GM12872 (cell line): ENCODE measurements around the gene SALL1.

Experiments used
- TF ChIP-seq, protein P1 (sequence below): IDR thresholded peaks from 3 replicates; pipeline ENCODE4 v1.5.1; 2011; ENCODE audit warnings: low read depth, mild to moderate bottlenecking, low read length, moderate library complexity; ENCODE audit not compliant: insufficient read depth

Gene SALL1

DNA sequence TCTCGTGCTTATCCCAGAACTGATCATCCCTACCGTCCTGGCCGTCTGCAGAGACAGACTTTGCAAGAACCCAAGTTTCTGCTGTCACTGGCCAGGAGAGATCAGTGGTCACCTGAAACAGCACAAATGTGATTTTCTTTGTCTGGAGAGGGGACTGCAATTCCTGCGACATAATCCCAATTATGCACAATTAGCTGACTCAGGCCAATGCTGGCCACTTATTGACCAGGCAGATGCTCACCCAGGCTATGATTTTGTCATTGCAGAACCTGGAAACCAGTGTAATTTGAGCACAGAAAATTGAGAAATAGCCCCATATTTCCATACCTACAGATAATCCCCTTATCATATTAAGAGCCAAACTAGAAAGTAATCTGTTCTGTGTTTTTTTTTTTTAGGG lies 34.7 kb downstream of the SALL1 start:
- TF ChIP-seq, protein P1, sequence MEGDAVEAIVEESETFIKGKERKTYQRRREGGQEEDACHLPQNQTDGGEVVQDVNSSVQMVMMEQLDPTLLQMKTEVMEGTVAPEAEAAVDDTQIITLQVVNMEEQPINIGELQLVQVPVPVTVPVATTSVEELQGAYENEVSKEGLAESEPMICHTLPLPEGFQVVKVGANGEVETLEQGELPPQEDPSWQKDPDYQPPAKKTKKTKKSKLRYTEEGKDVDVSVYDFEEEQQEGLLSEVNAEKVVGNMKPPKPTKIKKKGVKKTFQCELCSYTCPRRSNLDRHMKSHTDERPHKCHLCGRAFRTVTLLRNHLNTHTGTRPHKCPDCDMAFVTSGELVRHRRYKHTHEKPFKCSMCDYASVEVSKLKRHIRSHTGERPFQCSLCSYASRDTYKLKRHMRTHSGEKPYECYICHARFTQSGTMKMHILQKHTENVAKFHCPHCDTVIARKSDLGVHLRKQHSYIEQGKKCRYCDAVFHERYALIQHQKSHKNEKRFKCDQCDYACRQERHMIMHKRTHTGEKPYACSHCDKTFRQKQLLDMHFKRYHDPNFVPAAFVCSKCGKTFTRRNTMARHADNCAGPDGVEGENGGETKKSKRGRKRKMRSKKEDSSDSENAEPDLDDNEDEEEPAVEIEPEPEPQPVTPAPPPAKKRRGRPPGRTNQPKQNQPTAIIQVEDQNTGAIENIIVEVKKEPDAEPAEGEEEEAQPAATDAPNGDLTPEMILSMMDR = no peak

DNA sequence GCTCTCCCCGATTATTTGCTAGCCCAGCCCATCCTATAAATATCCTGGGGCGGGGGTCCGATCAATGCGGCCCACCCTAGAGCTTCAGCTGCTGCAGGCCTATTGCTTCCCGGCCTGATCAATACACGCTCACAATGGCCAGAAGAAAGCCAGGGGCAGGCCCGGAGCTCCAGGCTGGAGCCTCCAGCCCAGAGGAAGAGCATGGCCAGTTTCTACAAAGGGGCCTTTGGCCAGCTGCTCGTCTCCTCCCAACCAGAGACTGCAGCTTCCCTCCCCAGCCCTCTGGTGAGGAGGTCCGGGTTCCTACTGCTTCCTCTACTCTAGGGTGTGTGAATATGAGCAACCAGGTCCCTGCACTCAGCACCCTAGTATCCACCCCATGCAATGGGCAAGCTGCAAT lies 36.7 kb downstream of the SALL1 start:
- TF ChIP-seq, protein P1 = no peak

DNA sequence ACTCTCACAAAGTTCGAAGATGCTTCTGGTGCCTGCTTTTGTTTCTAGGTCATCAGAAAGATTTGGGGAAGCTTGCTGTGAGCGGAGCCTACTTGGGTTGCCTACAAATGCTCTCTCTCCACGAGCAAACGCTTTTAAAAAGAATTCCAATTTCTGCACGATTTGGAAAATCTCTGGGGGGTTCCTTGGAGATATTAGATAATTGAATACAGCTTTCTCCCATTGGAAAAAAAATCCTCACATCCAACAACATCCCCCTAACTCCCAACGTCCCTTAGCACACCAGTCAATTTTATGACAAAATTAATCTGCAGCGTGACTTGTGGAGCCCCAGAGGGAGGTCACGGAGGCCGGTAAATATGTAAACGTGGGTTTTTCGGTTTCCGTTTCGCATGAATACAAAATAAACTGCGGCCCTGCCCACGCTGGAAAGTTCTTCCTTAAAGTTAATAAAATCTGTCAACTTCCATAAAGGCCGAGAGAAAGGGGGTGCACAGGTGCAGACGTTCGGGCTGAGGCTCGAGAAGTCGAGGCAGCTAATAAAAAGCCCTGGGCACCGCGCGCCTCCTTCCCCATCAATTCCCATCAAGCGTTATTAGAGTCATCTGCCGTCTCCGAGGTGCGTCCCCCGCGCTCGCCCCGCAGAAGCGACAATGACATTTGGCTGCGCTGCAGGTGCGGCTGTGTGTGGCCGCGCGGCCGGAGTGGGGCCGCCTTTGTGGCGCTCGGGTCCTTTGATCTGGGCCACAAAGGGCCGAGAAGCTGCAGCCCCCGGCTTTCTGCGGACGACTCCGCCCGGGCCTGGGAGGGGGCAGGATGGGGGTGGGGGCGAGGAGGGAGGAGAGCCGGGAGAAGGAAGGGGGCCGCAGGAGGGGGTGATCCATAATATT lies 37.6 kb downstream of the SALL1 start:
- TF ChIP-seq, protein P1 = no peak

DNA sequence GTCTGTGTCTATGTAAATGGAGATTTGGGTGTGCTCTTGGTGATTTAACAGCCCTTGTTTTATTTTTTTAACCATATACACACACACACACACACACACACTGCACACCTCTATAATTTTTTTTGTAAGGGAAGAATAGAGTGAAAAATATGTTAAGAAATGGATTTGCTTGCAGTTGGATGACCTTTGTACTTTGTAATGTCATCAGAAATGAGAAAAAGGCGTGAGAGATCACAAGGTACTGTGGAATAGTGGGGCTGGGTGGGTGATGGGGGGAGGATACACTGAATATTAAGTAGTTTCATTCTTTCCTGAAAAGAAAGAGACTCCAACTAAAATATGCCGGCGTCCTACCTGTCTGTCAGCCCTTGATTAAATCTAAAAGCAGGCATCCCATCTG lies 38.7 kb downstream of the SALL1 start:
- TF ChIP-seq, protein P1 = no peak

DNA sequence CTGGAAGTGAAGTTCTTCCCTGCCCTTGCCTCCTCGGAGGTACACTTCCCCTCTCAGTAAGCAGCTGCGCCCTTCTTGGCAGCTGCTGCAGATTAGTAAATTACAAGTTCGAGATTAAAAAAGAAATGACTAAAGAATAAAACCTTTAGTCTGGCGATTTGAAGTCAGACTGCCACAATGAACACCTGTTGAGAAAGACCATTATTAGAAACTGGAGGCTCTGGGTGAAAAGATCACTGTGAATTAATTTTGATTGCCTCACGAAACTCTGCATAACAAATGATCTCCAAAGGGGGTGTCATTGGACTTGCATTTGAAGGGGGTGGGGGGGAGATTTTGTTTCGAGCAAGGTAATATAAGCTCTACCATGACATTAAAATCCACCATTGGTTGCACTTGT lies 39.3 kb downstream of the SALL1 start:
- TF ChIP-seq, protein P1 = no peak

DNA sequence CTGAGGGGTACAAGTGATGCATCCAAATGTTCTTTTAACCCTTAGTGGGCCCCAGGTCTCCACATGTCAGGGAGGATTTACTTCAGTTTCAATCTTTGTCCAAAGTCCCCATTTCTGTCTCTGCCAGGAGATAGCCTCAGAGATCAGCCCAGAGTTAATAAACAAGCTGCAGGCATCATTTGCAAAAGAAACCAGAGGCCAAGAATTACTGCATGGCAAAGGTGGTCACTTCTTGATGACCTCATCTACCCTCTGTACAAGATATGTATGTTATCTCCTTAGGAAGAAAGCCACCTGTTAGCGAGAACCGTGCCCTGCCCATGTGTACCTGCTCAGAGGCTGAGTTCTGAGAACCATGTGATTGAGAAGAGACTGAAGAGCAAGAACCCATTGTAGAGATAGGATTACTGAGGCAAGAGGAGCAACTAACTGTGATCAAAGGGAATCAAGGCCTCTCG lies 40.3 kb downstream of the SALL1 start:
- TF ChIP-seq, protein P1 = no peak

DNA sequence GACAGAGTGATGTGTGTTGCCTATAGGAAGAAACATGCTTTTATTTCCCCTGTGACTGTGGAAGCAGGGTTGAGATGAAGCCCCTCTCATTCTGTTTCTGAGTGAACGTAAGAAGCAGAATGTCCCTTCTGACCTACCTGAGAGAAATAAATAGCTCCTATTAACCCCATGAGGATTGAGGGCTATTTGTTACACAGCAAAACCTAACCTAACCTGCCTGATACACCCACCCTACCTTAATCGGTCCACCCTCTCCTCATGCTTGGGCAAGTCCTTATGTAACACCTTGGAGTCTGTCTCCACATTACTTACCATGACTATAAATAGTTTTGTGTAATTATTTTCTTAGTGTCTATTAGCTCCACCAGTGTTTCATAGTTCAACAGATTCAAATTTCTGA lies 41.9 kb downstream of the SALL1 start:
- TF ChIP-seq, protein P1 = no peak
